K562 (cell line): ENCODE results near the gene DCAF11. TPM values are rescaled to one million over a fixed set of nuclear protein-coding genes. Genes with fewer than 3 reads are reported as not detected.

Source experiments
- ATAC-seq: fragments of 200-7000 bp; cut with Tn5 transposase; 3 replicates; pipeline ENCODE4 v1.9.1; 2020; ENCODE audit warnings: moderate library complexity
- BruUV-seq: library from RNA; stranded (reverse); fragments of 400-500 nt; replicated peaks from 2 replicates; lab custom pipeline; 2021; lab: Mats Ljungman, UMichigan
- CTCF ChIA-PET: fragments of 300-600 bp; formaldehyde crosslinking; extraction: SDS; loops from one replicate; lab custom pipeline; 2021; ENCODE audit warnings: low intra/inter-chr PET ratio; lab: Yijun Ruan, JAX
- POLR2A ChIA-PET: fragments of 300-600, 350-650 bp; sonication (Branson Sonifier 250); formaldehyde crosslinking; extraction: SDS; loops from one replicate; lab custom pipeline; 2021; ENCODE audit warnings: antibody characterized with exemption, inconsistent platforms; lab: Yijun Ruan, JAX
- DNase-seq, 4 experiments: peaks; one replicate each; pipeline versions ENCODE4 v3.0.0 to v3.0.0-alpha.2; 2011 to 2018; ENCODE audit warnings: low spot score in 3 of 4, mixed read lengths in 3 of 4; ENCODE audit errors: extremely low read depth in 1 of 4
- FAIRE-seq: peaks from 2 replicates; lab custom pipeline; 2011; peaks lifted over from hg19 to GRCh38; lab: Jason Lieb, UNC
- H2AFZ ChIP-seq: 2 replicates; pipeline ENCODE4 v1.6.0; 2011; ENCODE audit warnings: low read depth, low read length, control low read depth, inconsistent platforms
- H3K27ac ChIP-seq: fragments of 200-600 bp; 3 replicates; pipeline ENCODE4 v1.8.0; 2011; ENCODE audit warnings: low read depth, mild to moderate bottlenecking, control low read depth, inconsistent platforms, low read length, moderate library complexity, mixed read lengths; ENCODE audit errors: extremely low read depth
- H3K27me3 ChIP-seq, 2 experiments: fragments of 300-600 bp in 1 of 2; 2 replicates in 1 of 2; 3 replicates in 1 of 2; pipeline versions ENCODE4 v1.6.0 to v1.8.0; 2011; ENCODE audit warnings: inconsistent platforms in 2 of 2, low read length in 2 of 2, mild to moderate bottlenecking in 1 of 2, mixed read lengths in 1 of 2, moderate library complexity in 1 of 2; ENCODE audit not compliant: control insufficient read depth in 2 of 2, insufficient read depth in 2 of 2
- H3K36me3 ChIP-seq: fragments of 300-600 bp; 3 replicates; pipeline ENCODE4 v1.8.0; 2011; ENCODE audit warnings: mild to moderate bottlenecking, low read length, inconsistent platforms; ENCODE audit not compliant: control insufficient read depth, insufficient read depth
- H3K4me1 ChIP-seq, 2 experiments: fragments of 200-600 bp in 1 of 2; replicated peaks in 1 of 2; 2 replicates in 1 of 2; 3 replicates in 1 of 2; pipeline versions ENCODE4 v1.5.1 to v1.8.0; 2011; ENCODE audit warnings: inconsistent platforms in 2 of 2, low read length in 2 of 2, mild to moderate bottlenecking in 1 of 2, mixed read lengths in 1 of 2, moderate library complexity in 1 of 2; ENCODE audit not compliant: control insufficient read depth in 2 of 2, insufficient read depth in 2 of 2
- H3K4me2 ChIP-seq: 2 replicates; pipeline ENCODE4 v1.6.1; 2011; ENCODE audit warnings: low read length, control low read depth, inconsistent platforms, mixed read lengths; ENCODE audit not compliant: insufficient read depth
- H3K4me3 ChIP-seq: fragments of 200-600 bp; sonication (generic), shearing (Covaris generic); 2 replicates; pipeline ENCODE4 v1.5.1; 2016; ENCODE audit warnings: control low read depth, inconsistent platforms
- H3K79me2 ChIP-seq: fragments of 200-600 bp; 3 replicates; pipeline ENCODE4 v1.8.0; 2011; ENCODE audit warnings: low read length, inconsistent platforms; ENCODE audit not compliant: control insufficient read depth, insufficient read depth
- H3K9ac ChIP-seq, 2 experiments: 2 replicates each; pipeline versions ENCODE4 v1.6.0 to v1.6.1; 2011; ENCODE audit warnings: low read depth in 2 of 2, low read length in 2 of 2, control low read depth in 1 of 2, inconsistent platforms in 1 of 2, mild to moderate bottlenecking in 1 of 2, mixed read lengths in 1 of 2; ENCODE audit not compliant: insufficient read depth in 1 of 2
- H3K9me1 ChIP-seq: one replicate; pipeline ENCODE4 v1.6.0; 2011; ENCODE audit warnings: inconsistent platforms, mild to moderate bottlenecking, low read length, moderate library complexity; ENCODE audit not compliant: control insufficient read depth, insufficient read depth
- H3K9me3 ChIP-seq: replicated peaks from 2 replicates; pipeline ENCODE4 v1.5.1; 2011; ENCODE audit warnings: low read depth, low read length, inconsistent platforms; ENCODE audit not compliant: control insufficient read depth, insufficient read depth
- H4K20me1 ChIP-seq: replicated peaks from 2 replicates; pipeline ENCODE4 v1.6.1; 2011; ENCODE audit warnings: low read length, inconsistent platforms, mixed read lengths; ENCODE audit not compliant: control insufficient read depth, insufficient read depth
- CREBBP ChIP-seq: IDR thresholded peaks from one replicate; pipeline ENCODE4 v1.6.1; 2012; ENCODE audit warnings: low read depth, mild to moderate bottlenecking, control low read depth, inconsistent platforms, low read length
- DNMT1 ChIP-seq: fragments of 450-650 bp; IDR thresholded peaks from 2 replicates; pipeline ENCODE4 v1.6.1; 2016; ENCODE audit warnings: antibody characterized with exemption, mild to moderate bottlenecking
- EP400 ChIP-seq: fragments of 450-650 bp; IDR thresholded peaks from 2 replicates; pipeline ENCODE4 v1.6.1; 2017; ENCODE audit warnings: antibody characterized with exemption, mild to moderate bottlenecking, moderate library complexity
- FOXA3 ChIP-seq, 2 experiments: fragments of 450-650 bp in 1 of 2; sonication (generic) in 1 of 2; formaldehyde crosslinking; IDR thresholded peaks in 1 of 2; conservative IDR thresholded peaks in 1 of 2; 2 replicates each; pipeline versions ENCODE4 v1.4.0 to v1.8.0; 2020 to 2022; ENCODE audit warnings: mild to moderate bottlenecking in 2 of 2, missing genetic modification reagents in 1 of 2
- FOXJ3 ChIP-seq: sonication (generic); formaldehyde crosslinking; IDR thresholded peaks from 2 replicates; pipeline ENCODE4 v1.4.0; 2020; ENCODE audit warnings: mild to moderate bottlenecking, missing genetic modification reagents
- ILK ChIP-seq: fragments of 450-650 bp; IDR thresholded peaks from 2 replicates; pipeline ENCODE4 v1.6.1; 2016; ENCODE audit warnings: missing genetic modification characterization, low read depth, mild to moderate bottlenecking, missing compliant biosample characterization, moderate library complexity, borderline replicate concordance
- PCBP2 ChIP-seq: fragments of 200-400 bp; formaldehyde crosslinking; IDR thresholded peaks from 2 replicates; pipeline ENCODE4 v1.6.1; 2018; ENCODE audit warnings: low read length, low read depth, mild to moderate bottlenecking, moderate library complexity; ENCODE audit not compliant: poor library complexity, severe bottlenecking
- RCOR1 ChIP-seq, 2 experiments: IDR thresholded peaks; 2 replicates each; pipeline ENCODE4 v1.6.1; 2012; ENCODE audit warnings: low read depth in 2 of 2, low read length in 2 of 2, borderline replicate concordance in 1 of 2, improper control_type of control experiment in 1 of 2
- SAFB ChIP-seq: fragments of 200-400 bp; formaldehyde crosslinking; IDR thresholded peaks from 2 replicates; pipeline ENCODE4 v1.6.1; 2017; ENCODE audit warnings: low read depth, low read length, borderline replicate concordance
- SOX6 ChIP-seq: fragments of 450-650 bp; IDR thresholded peaks from 2 replicates; pipeline ENCODE4 v1.6.1; 2014; ENCODE audit warnings: mild to moderate bottlenecking
- SREBF1 ChIP-seq: fragments of 150-350 bp; IDR thresholded peaks from 2 replicates; pipeline ENCODE4 v1.6.1; 2014; ENCODE audit warnings: antibody characterized with exemption, low read depth, low read length, borderline replicate concordance
- TCF3 ChIP-seq: sonication (generic); formaldehyde crosslinking; IDR thresholded peaks from 2 replicates; pipeline ENCODE4 v1.4.0; 2020; ENCODE audit warnings: mild to moderate bottlenecking, missing genetic modification reagents
- ZNF124 ChIP-seq: sonication (generic); formaldehyde crosslinking; IDR thresholded peaks from 2 replicates; pipeline ENCODE4 v1.8.1; 2022; ENCODE audit warnings: missing genetic modification reagents
- WGBS: fragments of 100-300 bp; shearing (Covaris generic); methylation state at CpG from one replicate; pipeline ENCODE4 v1.1.6; 2016; ENCODE audit warnings: low coverage, mixed read lengths; ENCODE audit not compliant: insufficient coverage; ENCODE audit errors: missing lambda C conversion rate; 5-methylcytosine and 5-hydroxymethylcytosine counted together
- in situ Hi-C: fragments of 300-500 bp; cut with MboI; formaldehyde crosslinking; loops from 4 replicates; pipeline ENCODE4 v1.15.0; 2018; ENCODE audit warnings: inconsistent platforms, mixed read lengths
- intact Hi-C: fragments of 100-400 bp; cut with micrococcal nuclease; formaldehyde crosslinking; loops from 2 replicates; pipeline ENCODE4 v1.14.2; 2022
- polyA plus RNA-seq, 8 experiments: library from polyadenylated mRNA; depleted of rRNA in 4 of 8; stranded (reverse) in 5 of 8; unstranded in 3 of 8; fragments of >200 nt; fragmentation: Nextera tagmentation in 2 of 8; fragmentation: Illumina TruSeq in 1 of 8; extraction: Ambion mirVana in 2 of 8; extraction: Trizol in 1 of 8; gene quantifications; 2 replicates each; pipeline versions ENCODE4 v1.2.1 to v1.2.3, GENCODE V29; 2011 to 2014; ENCODE audit warnings: inconsistent platforms in 1 of 8, missing spikeins in 1 of 8
- total RNA-seq, 7 experiments: library from RNA; depleted of rRNA in 6 of 7; stranded (reverse); fragments of >200 nt in 6 of 7; fragmentation: Illumina TruSeq in 2 of 7; extraction: Trizol in 2 of 7; gene quantifications; 2 replicates each; pipeline versions ENCODE4 v1.2.1 to v1.2.3, GENCODE V29; 2011 to 2021; ENCODE audit warnings: low replicate concordance in 1 of 7
- TF ChIP-seq, protein P1 (sequence below), 3 experiments: fragments of 200-800 bp in 1 of 3; fragments of 250-450 bp in 1 of 3; fragments of 450-650 bp in 1 of 3; sonication (Bioruptor Pico) in 1 of 3; sonication (Bioruptor generic) in 1 of 3; formaldehyde crosslinking in 1 of 3; IDR thresholded peaks; 2 replicates each; pipeline versions ENCODE4 v1.6.1 to v1.8.0; 2016 to 2022; ENCODE audit warnings: mild to moderate bottlenecking in 2 of 3, missing genetic modification characterization in 2 of 3, missing compliant biosample characterization in 1 of 3, moderate library complexity in 1 of 3
- TF ChIP-seq, protein P2 (sequence below): fragments of 250-450 bp; sonication (Bioruptor Pico); IDR thresholded peaks from 2 replicates; pipeline ENCODE4 v1.5.1; 2021; ENCODE audit warnings: mild to moderate bottlenecking
- TF ChIP-seq, protein P3 (sequence below): fragments of 250-450 bp; sonication (Bioruptor Pico); IDR thresholded peaks from 2 replicates; pipeline ENCODE4 v1.8.0; 2021; ENCODE audit warnings: mild to moderate bottlenecking, moderate library complexity

DCAF11 gene
- total and polyA plus RNA-seq, 9 of the 15 experiments (the other 6 are each of a cell fraction or from before 2014, with no cell fraction given): 8.5 to 46.2 (median 36.4) TPM

DNA sequence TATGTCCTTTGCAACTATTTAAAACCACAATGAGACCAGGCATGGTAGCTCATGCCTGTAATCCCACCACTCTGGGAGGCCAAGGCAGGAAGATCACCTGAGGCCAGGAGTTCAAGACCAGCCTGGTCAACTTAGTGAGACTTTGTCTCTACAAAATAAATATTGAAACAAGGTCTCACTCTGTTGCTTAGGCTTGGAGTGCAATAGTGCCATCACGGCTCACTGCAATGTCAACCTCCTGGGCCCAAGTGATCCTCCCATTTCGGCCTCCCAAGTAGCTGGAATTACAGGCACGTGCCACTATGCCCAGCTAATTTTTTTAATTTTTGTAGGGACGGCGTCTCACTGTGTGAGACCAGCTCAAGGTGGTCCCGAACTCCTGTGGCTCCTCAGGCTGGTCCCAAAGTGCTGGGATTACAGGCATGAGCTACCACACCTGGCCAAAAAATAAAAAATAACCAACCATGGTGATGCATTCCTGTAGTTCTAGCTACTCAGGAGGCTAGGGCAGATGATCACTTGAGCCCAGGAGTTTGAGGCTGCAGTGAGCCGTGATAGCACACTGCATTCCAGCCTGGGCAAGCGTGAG is 14.9 kb downstream of the DCAF11 start:
- in situ Hi-C loops: no loop called here
- Histone ChIP-seq H2AFZ (no peak overlapping the region), H3K9me3 (no peaks in the 10 kb centered on the region), H3K9ac (no peak overlapping the region), H3K4me2 (no peak overlapping the region), H3K36me3 (no peaks in the 10 kb centered on the region), H3K4me1 (peaks cover 0 to 12% of the 10 kb centered on the region in 2 experiments; a peak in 2 of 5 replicates), H3K9me1 (no peaks in the 10 kb centered on the region), H3K4me3 (no peak overlapping the region), H3K27me3 (no peaks in the 10 kb centered on the region), H3K79me2 (no peaks in the 10 kb centered on the region), H4K20me1 (no peaks in the 10 kb centered on the region), H3K27ac (no peak overlapping the region)
- ATAC-seq: no peak
- no peak for FAIRE-seq
- ChIA-PET CTCF (no interaction called here), POLR2A (interaction anchor here (1.1 kb wide), 1 partner anchor 13 kb away, joined by 3 read pairs; no protein-coding TSS in a partner anchor)
- no TSS peak for BruUV-seq
- DNase-seq: no peak
- 79% methylated on average over 6 of the region's 8 CpGs for WGBS
- intact Hi-C loops: no loop called here
- TF ChIP-seq DNMT1 (no peak), SAFB (no peak), SOX6 (no peak), TCF3 (CRISPR knock-in tag) (no peak), ILK (tag) (no peak), RCOR1 (IDR thresholded peaks at IDR 0.05; ENCODE audit: borderline replicate concordance in 1 of 2, low read depth in 2 of 2, low read length in 2 of 2) (no peak), CREBBP (no peak), PCBP2 (no peak), SREBF1 (no peak), FOXJ3 (CRISPR knock-in tag) (no peak), ZNF124 (CRISPR knock-in tag) (no peak), EP400 (no peak), FOXA3 (CRISPR knock-in tag; conservative IDR thresholded peaks at IDR 0.05 in 1 of 2, IDR thresholded peaks at IDR 0.05 in 1 of 2) (no peak)
- TF ChIP-seq, protein P1, sequence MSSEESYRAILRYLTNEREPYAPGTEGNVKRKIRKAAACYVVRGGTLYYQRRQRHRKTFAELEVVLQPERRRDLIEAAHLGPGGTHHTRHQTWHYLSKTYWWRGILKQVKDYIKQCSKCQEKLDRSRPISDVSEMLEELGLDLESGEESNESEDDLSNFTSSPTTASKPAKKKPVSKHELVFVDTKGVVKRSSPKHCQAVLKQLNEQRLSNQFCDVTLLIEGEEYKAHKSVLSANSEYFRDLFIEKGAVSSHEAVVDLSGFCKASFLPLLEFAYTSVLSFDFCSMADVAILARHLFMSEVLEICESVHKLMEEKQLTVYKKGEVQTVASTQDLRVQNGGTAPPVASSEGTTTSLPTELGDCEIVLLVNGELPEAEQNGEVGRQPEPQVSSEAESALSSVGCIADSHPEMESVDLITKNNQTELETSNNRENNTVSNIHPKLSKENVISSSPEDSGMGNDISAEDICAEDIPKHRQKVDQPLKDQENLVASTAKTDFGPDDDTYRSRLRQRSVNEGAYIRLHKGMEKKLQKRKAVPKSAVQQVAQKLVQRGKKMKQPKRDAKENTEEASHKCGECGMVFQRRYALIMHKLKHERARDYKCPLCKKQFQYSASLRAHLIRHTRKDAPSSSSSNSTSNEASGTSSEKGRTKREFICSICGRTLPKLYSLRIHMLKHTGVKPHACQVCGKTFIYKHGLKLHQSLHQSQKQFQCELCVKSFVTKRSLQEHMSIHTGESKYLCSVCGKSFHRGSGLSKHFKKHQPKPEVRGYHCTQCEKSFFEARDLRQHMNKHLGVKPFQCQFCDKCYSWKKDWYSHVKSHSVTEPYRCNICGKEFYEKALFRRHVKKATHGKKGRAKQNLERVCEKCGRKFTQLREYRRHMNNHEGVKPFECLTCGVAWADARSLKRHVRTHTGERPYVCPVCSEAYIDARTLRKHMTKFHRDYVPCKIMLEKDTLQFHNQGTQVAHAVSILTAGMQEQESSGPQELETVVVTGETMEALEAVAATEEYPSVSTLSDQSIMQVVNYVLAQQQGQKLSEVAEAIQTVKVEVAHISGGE (CRISPR knock-in tag; IDR thresholded peaks at IDR 0.05): no peak
- TF ChIP-seq, protein P2, sequence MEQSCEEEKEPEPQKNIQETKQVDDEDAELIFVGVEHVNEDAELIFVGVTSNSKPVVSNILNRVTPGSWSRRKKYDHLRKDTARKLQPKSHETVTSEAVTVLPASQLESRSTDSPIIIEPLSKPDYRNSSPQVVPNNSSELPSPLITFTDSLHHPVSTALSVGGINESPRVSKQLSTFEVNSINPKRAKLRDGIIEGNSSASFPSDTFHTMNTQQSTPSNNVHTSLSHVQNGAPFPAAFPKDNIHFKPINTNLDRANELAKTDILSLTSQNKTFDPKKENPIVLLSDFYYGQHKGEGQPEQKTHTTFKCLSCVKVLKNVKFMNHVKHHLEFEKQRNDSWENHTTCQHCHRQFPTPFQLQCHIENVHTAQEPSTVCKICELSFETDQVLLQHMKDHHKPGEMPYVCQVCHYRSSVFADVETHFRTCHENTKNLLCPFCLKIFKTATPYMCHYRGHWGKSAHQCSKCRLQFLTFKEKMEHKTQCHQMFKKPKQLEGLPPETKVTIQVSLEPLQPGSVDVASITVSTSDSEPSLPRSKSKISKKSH (CRISPR knock-in tag): no peak
- TF ChIP-seq, protein P3, sequence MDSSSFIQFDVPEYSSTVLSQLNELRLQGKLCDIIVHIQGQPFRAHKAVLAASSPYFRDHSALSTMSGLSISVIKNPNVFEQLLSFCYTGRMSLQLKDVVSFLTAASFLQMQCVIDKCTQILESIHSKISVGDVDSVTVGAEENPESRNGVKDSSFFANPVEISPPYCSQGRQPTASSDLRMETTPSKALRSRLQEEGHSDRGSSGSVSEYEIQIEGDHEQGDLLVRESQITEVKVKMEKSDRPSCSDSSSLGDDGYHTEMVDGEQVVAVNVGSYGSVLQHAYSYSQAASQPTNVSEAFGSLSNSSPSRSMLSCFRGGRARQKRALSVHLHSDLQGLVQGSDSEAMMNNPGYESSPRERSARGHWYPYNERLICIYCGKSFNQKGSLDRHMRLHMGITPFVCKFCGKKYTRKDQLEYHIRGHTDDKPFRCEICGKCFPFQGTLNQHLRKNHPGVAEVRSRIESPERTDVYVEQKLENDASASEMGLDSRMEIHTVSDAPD (CRISPR knock-in tag): no peak
